GM21367 (cell line): Measurements from ENCODE around the gene UBR3.
"Not testable (repeated sequence)": the region's sequence is repeated elsewhere in the genome, so short reads cannot be mapped to it uniquely, and the experiment has no call there.

ENCODE experiments used
- ATAC-seq: cut with Tn5 transposase; IDR thresholded peaks from one replicate; pipeline ENCODE4 v1.9.1; 2021; ENCODE audit not compliant: unreplicated experiment

UBR3 gene

GRCh38 chr2:170098626-170099312 lies 271.5 kb downstream of the UBR3 start:
- ATAC-seq: no peak

GRCh38 chr2:170101789-170102188 lies 274.5 kb downstream of the UBR3 start:
- ATAC-seq: no peak

GRCh38 chr2:170106102-170106840 lies 279.0 kb downstream of the UBR3 start:
- ATAC-seq: no peak

- no peak for ATAC-seq
These were observed 286.1 kb downstream of the UBR3 start for GRCh38 chr2:170113168-170113894.

DNA sequence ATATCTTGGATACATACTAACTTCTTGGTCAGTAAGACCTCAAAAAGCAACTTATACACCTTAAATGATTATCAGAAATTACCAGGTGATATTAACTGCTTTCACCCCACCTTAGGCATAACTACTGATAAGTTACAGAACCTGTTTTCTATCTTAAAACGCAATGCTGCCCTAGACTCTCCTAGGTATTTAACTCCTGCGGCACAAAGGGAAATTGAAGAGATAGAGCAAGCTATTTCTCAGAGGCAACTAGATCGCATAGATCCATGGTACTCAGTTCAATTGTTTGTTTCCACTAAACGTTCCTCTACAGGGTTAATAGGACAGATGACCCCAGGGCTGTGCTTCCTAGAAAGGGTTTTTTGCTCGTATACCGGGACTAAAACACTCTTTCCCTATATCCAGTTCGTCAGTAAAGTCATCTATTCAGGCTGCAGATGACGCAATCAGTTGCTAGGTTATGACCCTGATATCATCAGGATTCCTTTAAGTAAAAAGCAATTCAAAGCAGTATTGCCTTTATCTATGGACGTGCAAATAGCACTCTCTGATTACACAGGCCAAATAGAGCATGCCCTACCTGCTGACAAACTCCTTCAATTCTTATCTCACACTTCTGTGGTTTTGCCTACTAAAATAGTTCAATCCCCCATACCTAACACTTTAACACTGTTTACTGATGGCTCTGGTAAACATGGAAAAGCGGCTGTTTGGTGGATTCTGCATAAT lies 288.4 kb downstream of the UBR3 start:
- no peak for ATAC-seq

DNA sequence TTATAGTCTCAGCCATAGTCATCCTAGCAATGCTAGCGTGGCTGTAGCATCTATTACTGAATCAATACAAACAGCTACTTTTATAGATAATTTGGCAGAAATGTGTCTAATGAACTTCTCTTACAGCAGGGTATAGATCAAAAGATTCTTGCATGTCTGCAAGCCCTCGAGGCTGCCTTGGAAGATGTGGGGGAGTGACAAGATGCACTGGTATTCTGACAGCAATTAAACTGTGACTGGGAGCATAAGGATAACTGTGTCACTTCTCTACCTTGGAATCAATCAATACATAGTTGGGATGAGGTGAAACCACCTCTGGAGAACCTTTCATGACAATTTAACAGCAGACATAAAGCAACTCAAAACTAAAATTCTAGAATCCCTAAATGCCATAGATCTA lies 291.4 kb downstream of the UBR3 start:
- no peak for ATAC-seq

DNA sequence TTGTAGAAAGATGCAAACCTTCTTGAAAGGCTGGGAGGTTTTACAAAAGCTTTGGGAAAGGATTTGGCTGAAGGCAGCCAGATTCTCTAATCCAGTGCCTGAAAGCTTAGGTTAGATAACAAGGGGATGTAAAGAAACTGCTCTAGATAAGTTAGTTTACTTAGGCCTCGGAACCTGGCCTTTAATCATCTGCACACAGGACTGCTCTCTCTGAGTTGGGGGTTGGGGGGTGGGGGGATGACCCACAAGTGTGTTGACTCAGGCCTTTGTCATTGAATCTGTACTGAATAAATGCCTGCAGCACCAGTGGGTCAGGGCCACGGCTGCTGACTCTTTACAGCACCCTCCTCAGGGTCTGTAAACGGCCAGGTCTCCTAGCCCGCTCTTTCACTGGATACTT lies 292.1 kb downstream of the UBR3 start:
- not testable (repeated sequence) for ATAC-seq

DNA sequence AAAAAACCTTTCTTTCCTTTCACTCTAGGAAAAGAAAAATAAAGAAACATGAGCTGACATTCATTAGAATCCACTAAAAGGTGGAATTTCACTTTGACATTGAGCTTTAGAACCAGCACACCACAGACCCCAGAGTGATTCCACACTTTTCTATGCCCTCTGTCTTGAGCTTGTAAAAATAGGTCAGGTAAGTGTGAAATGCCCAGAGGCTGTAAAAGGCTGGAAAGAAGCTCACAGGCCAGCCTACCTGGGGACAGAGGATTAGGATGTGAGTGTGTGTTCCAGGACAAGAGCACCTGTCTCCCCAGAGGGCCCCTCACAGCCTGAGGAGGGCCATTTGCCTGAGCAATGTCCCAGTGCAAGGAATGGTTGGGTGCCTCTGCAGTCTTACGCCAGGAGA lies 294.4 kb downstream of the UBR3 start:
- ATAC-seq: no peak

DNA sequence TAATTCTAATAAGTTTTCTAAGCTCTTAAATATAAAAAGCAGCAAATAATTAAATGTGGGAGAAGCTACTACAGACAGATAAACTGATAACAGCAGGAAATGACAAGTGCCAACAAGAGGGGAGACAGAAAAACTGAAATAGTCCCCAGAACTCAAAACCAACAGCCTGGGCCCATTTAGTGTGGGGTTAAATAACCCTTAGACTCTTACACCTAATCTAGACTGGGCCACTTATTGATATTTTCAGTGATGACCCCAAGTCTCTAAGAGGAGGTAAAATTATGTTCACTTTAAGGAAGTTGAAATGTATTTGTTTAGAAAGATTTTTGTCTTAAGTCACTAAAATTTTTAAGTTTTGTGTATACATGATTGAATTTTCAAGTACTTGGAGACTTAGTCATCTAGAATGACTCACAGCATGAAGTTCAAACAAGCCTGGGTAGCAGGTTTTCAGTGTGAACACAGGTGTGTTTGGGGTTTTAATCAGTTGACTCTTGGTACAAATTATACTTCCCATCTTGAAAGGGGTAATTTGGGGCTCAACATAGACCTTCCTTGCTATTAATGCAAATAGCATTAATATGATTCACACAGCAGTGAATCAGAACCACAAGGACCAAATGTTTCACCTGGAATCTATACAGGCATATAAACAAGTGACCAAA lies 295.8 kb downstream of the UBR3 start:
- no peak for ATAC-seq

- ATAC-seq: no peak
These were observed 296.3 kb downstream of the UBR3 start for GRCh38 chr2:170123593-170123992.

- not testable (repeated sequence) for ATAC-seq
These were observed 299.0 kb downstream of the UBR3 start for GRCh38 chr2:170126138-170126728.
